ENCODE data around the gene LHX2. TPM values are rescaled to one million over a fixed set of nuclear protein-coding genes. Genes with fewer than 3 reads are reported as not detected.

The LHX2 gene
- total and polyA plus RNA-seq, 8 donors, result 0.18 TPM; not detected in 7

GRCh38 chr9:124036578-124036977, 25.0 kb downstream of the LHX2 start:
- H3K9me3 ChIP-seq, result no peaks in the 10 kb centered on the region
- intact Hi-C loops (cut with DNase I; ENCODE audit: low total_unique reads), result no loop called here
- H3K27ac ChIP-seq, result no peak overlapping the region
- H3K4me3 ChIP-seq, result no peak overlapping the region
- peaks cover 8 to 25% (median 13%) of the 10 kb centered on the region in 4 donors for H3K4me1 ChIP-seq
- WGBS, 5 donors, result 71 to 100% (median 96%) methylated on average over 1 of the region's 1 CpG
- peaks cover 0 to 96% (median 61%) of the 10 kb centered on the region in 3 donors for H3K27me3 ChIP-seq
- no peaks in the 10 kb centered on the region for H3K36me3 ChIP-seq
- DNase-seq, result no peak
- TF ChIP-seq POLR2AphosphoS5 (IDR thresholded peaks at IDR 0.05) (no peak), CTCF (IDR thresholded peaks at IDR 0.05) (no peak), POLR2A (IDR thresholded peaks at IDR 0.05) (no peak), EP300 (IDR thresholded peaks at IDR 0.05) (no peak)

DNA sequence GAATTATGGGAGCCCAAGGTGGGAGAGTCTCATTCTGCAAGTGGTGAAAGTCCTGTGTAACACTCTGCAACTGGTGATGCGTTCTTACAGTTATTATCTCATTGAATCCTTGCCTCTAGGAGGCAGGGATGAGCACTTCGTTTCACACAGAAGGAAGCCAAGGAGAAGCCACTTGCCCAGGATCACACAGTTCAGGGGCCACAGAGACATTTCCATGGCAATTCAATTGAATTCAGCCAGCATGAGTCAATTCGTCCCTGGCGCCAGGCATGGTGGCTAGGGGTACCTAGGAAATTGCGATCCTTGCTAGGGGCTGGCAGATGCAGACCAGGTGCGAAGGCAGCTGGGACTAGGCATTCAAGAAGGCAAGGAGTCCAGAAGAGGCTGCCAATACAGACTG, 26.2 kb downstream of the LHX2 start:
- intact Hi-C loops (cut with DNase I; ENCODE audit: low total_unique reads), result no loop called here
- Histone ChIP-seq H3K4me1 (peaks cover 8 to 26% (median 18%) of the 10 kb centered on the region in 4 donors), H3K36me3 (no peaks in the 10 kb centered on the region), H3K27me3 (peaks cover 0 to 96% (median 60%) of the 10 kb centered on the region in 3 donors), H3K4me3 (no peak overlapping the region), H3K27ac (no peak overlapping the region), H3K9me3 (no peaks in the 10 kb centered on the region)
- WGBS, 5 donors, result 52 to 61% (median 57%) methylated on average over 6 of the region's 6 CpGs
- no peak for DNase-seq
- TF ChIP-seq POLR2A (IDR thresholded peaks at IDR 0.05), result no peak
- TF ChIP-seq POLR2AphosphoS5 (IDR thresholded peaks at IDR 0.05), result no peak
- no peak for TF ChIP-seq EP300 (IDR thresholded peaks at IDR 0.05)
- no peak for TF ChIP-seq CTCF (IDR thresholded peaks at IDR 0.05)

GRCh38 chr9:124038239-124038638, 26.7 kb downstream of the LHX2 start:
- Histone ChIP-seq H3K9me3 (no peaks in the 10 kb centered on the region), H3K4me1 (peaks cover 8 to 26% (median 18%) of the 10 kb centered on the region in 4 donors), H3K27ac (no peak overlapping the region), H3K4me3 (no peak overlapping the region), H3K27me3 (peaks cover 0 to 97% (median 60%) of the 10 kb centered on the region in 3 donors), H3K36me3 (no peaks in the 10 kb centered on the region)
- peak in 1 of 2 donors; percentile 25 for DNase-seq
- 9 to 16% (median 13%) methylated on average over 6 of the region's 6 CpGs for WGBS, 5 donors
- intact Hi-C loops (cut with DNase I; ENCODE audit: low total_unique reads), result no loop called here
- TF ChIP-seq EP300 (IDR thresholded peaks at IDR 0.05) (no peak), POLR2AphosphoS5 (IDR thresholded peaks at IDR 0.05) (no peak), CTCF (IDR thresholded peaks at IDR 0.05) (no peak), POLR2A (IDR thresholded peaks at IDR 0.05) (no peak)

GRCh38 chr9:124038790-124039633, 27.4 kb downstream of the LHX2 start:
- Histone ChIP-seq H3K9me3 (no peaks in the 10 kb centered on the region), H3K27ac (no peak overlapping the region), H3K27me3 (peaks cover 0 to 97% (median 57%) of the 10 kb centered on the region in 3 donors), H3K4me1 (peaks cover 8 to 26% (median 18%) of the 10 kb centered on the region in 4 donors), H3K4me3 (no peak overlapping the region), H3K36me3 (no peaks in the 10 kb centered on the region)
- 73 to 80% (median 76%) methylated on average over 9 of the region's 9 CpGs for WGBS, 5 donors
- DNase-seq, result no peak
- intact Hi-C loops (cut with DNase I; ENCODE audit: low total_unique reads), result no loop called here
- no peak for TF ChIP-seq POLR2AphosphoS5 (IDR thresholded peaks at IDR 0.05)
- no peak for TF ChIP-seq CTCF (IDR thresholded peaks at IDR 0.05)
- TF ChIP-seq POLR2A (IDR thresholded peaks at IDR 0.05), result no peak
- TF ChIP-seq EP300 (IDR thresholded peaks at IDR 0.05), result no peak
